GM21526 (cell line): Measurements from ENCODE around the gene ITPR2.
"Not testable (repeated sequence)": the region's sequence is repeated elsewhere in the genome, so short reads cannot be mapped to it uniquely, and the experiment has no call there.

Experiments
- ATAC-seq: cut with Tn5 transposase; IDR thresholded peaks from one replicate; pipeline ENCODE4 v1.9.1; 2021; ENCODE audit warnings: moderate library complexity; ENCODE audit not compliant: unreplicated experiment, low FRiP score

ITPR2 gene

GRCh38 chr12:26736563-26737486 lies 96.2 kb downstream of the ITPR2 start:
- no peak for ATAC-seq

GRCh38 chr12:26735249-26735639 lies 97.8 kb downstream of the ITPR2 start:
- ATAC-seq = no peak

GRCh38 chr12:26734510-26735248 lies 98.3 kb downstream of the ITPR2 start:
- ATAC-seq = no peak

- ATAC-seq = peak; percentile 72
These were observed 100.7 kb downstream of the ITPR2 start for GRCh38 chr12:26732005-26732908.

GRCh38 chr12:26730481-26731350 lies 102.3 kb downstream of the ITPR2 start:
- no peak for ATAC-seq

DNA sequence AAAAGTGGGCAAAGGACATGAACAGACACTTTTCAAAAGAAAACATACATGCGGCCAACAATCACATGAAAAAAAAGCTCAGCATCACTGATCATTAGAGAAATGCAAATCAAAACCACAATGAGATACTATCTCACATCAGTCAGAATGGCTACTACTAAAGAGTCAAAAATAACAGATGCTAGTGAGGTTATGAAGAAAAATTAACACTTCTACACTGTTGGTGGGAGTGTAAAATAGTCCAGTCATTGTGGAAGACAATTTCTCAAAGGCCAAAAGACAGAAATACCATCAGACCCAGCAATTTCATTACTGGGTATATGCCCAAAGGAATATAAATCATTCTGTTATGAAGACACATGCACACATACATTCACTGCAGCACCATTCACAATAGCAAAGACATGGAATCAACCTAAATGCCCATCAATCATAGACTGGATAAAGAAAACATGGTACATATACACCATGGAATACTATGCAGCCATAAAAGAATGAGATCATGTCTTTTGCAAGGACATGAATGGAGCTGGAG lies 103.8 kb downstream of the ITPR2 start:
- not testable (repeated sequence) for ATAC-seq

- peak; percentile 45 for ATAC-seq
These were observed 104.6 kb downstream of the ITPR2 start for GRCh38 chr12:26728205-26729050.

DNA sequence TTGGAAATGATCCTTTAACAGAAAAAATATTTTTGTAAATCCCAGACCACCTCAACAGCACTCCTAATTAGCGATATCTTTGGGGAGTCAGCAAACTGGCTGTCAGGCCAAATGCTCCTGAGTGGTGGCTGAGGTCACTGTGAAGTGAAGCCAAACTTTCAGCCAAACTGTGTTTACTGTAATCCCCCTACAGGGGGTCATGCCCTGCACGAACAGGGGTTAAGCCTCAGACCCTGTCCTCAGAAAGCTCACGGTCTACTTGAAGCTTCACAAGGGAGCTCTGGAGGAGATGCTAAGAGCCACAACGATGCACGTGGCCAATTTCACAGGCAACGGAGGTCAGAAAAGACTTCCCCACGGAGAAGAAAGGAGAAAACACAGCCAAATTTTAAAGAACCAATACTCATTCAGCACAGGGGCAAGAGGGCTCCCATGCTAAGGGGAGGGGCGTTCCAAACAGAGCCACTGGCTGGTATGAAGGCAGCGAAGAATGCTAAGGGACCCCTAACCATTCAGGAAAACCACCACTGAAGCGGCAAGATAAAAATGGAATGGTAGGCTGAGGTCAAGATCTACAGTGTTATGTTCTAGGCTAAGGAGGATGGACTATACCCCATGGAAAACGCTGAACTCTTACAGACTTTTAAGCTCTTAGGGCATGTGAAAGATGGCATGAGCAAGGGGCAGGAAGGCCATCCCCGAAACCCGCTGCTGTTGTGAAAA lies 105.4 kb downstream of the ITPR2 start:
- no peak for ATAC-seq

- ATAC-seq = no peak
These were observed 106.0 kb downstream of the ITPR2 start for GRCh38 chr12:26726956-26727355.

DNA sequence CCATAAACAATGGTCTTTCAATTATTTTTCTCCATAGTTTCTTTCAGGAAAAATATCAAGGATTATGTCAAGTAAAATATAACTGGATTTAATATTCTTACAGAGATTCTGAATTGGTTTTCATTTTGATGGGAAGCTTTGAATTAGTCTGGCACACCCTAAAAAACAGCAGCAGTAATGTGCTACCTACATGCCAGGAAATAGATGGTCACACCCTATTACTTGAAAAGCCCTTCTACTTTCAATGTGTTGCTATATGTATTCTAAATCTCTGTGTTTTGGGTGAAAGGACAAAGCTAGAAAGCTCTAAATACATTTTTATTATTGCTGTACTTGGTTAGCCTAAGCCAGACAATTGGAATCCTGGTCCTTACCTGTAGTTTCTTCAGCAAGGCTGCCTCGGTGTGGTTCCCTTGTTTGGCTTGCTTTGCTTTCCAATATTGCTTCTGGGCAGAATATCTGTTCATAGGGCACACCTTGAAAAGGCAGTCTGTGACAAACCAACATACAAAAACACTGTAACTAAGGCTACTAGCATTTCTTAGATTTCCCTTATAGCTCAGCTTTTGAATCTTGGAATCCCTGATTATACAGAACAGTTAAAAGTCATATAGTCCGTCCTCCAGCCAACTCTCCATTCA lies 107.6 kb downstream of the ITPR2 start:
- no peak for ATAC-seq

DNA sequence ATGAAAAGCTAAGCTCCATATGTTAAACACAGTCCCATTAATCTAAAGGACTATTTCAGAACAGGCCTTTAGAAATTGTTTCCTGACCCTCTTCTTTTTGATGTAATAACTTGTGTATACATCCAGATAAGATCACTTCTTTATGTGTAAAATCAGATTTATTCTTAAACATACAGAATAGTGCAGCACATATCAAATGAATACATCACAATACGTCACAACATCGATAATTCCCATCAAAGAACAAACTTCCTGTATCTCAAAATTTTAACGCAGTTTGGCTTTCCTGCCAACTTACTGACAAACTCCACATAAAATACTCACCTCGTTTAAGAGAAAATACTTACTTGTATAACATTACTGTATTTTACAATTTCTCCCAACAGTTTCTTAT lies 108.7 kb downstream of the ITPR2 start:
- no peak for ATAC-seq

- no peak for ATAC-seq
These were observed 109.3 kb downstream of the ITPR2 start for GRCh38 chr12:26723379-26724308.

- ATAC-seq = no peak
These were observed 111.2 kb downstream of the ITPR2 start for GRCh38 chr12:26721800-26722199.

DNA sequence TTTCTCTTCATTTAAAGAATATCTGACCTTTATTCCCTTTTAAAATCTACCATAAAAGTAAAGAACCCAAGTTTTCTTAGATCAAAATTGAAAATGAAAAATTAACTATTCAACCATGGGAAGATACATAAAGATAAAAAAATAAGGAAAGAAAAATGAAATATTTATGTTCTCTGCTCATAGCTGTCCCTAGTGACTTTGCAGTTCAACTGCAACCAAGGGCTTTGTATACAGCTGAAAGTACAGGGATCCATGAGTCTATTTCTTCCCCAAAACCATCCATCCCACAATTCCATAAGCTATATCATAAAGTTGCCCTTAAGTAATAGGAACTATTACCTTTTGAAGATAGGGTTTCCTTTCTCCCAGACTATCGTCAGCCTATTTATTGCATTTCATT lies 113.1 kb downstream of the ITPR2 start:
- ATAC-seq = no peak

GRCh38 chr12:26717757-26718156 lies 115.2 kb downstream of the ITPR2 start:
- ATAC-seq = no peak

DNA sequence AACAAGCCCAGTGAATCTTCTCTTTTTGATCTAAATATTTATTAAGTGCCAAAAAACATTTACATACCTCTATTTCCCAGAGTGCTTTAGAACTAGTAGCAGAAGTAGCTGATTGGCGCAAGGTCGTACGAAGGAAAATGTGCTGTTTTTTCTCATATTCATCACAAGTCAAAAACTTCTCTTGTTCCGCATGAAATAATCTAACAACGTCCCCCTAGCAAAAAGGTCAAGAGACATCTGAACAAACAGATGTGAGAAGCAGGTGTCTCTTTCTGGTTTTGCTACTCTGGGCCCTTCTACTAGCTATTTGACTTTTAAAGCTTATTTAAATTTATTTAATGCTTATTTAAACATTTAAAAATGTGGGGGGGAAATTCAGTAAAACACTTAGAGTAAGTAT lies 117.8 kb downstream of the ITPR2 start:
- ATAC-seq = no peak
